Activated CD8-positive, alpha-beta T cell treated with anti-CD3 and anti-CD28 coated beads for 36 hours (primary cell): ENCODE measurements around the gene MAP3K1. TPM values are rescaled to one million over a fixed set of nuclear protein-coding genes. Genes with fewer than 3 reads are reported as not detected.

Experiments
- ATAC-seq: fragments of 200-7000 bp; cut with Tn5 transposase; one replicate; pipeline ENCODE4 v1.10.0; 2021; ENCODE audit warnings: mild to moderate bottlenecking, moderate library complexity
- CTCF ChIA-PET: fragments of 350-600 bp; sonication (Branson Sonifier 250); formaldehyde crosslinking; loops from one replicate; lab custom pipeline; 2021; ENCODE audit warnings: antibody characterized with exemption; lab: Charles Lee
- POLR2A ChIA-PET: fragments of 350-600 bp; sonication (Branson Sonifier 250); formaldehyde crosslinking; loops from one replicate; lab custom pipeline; 2021; ENCODE audit warnings: antibody characterized with exemption; lab: Charles Lee
- DNase-seq: peaks from one replicate; pipeline ENCODE4 v3.0.0-alpha.2; 2020
- H3K27ac Mint-ChIP-seq: one replicate; pipeline ENCODE4 v1.8.0; 2021; ENCODE audit warnings: mild to moderate bottlenecking, mixed read lengths
- H3K27me3 Mint-ChIP-seq: one replicate; pipeline ENCODE4 v1.8.0; 2021; ENCODE audit warnings: mixed read lengths
- H3K36me3 Mint-ChIP-seq: one replicate; pipeline ENCODE4 v1.8.0; 2021; ENCODE audit warnings: low read depth, mixed read lengths
- H3K4me1 Mint-ChIP-seq: one replicate; pipeline ENCODE4 v1.8.0; 2021; ENCODE audit warnings: low read depth, mixed read lengths
- H3K4me3 Mint-ChIP-seq: one replicate; pipeline ENCODE4 v1.8.0; 2021; ENCODE audit warnings: mild to moderate bottlenecking, moderate library complexity, mixed read lengths
- H3K9me3 Mint-ChIP-seq: one replicate; pipeline ENCODE4 v1.8.0; 2021; ENCODE audit warnings: mixed read lengths
- intact Hi-C: fragments of 100-400 bp; cut with micrococcal nuclease; formaldehyde crosslinking; loops from one replicate; pipeline ENCODE4 v1.10.0; 2022
- total RNA-seq, 2 experiments: library from RNA; stranded (reverse); gene quantifications; one replicate each; pipeline ENCODE4 v1.2.3, GENCODE V29; 2021
- TF ChIP-seq, protein P1 (sequence below): fragments of 200-600 bp; IDR thresholded peaks from one replicate; pipeline ENCODE4 v1.8.0; 2022; ENCODE audit warnings: antibody characterized with exemption, mild to moderate bottlenecking

The MAP3K1 gene
- total RNA-seq, 2 experiments from 2014 or later, result 16.9 to 17.0 TPM

GRCh38 chr5:56813302-56813701 lies 2.0 kb upstream of the MAP3K1 start:
- no peaks in the 10 kb centered on the region for H3K36me3 Mint-ChIP-seq
- ATAC-seq (no peak), DNase-seq (no peak)
- peaks cover 24% of the 10 kb centered on the region for H3K4me1 Mint-ChIP-seq
- ChIA-PET CTCF (interaction anchor here (1.4 kb wide), 1 partner anchor 542 kb away, joined by 3 read pairs; no protein-coding TSS in a partner anchor), POLR2A (interaction anchor here (1.2 kb wide), 1 partner anchor 14 kb away, joined by 3 read pairs; no protein-coding TSS in a partner anchor)
- H3K4me3 Mint-ChIP-seq, result peak overlapping the region; percentile 76
- TF ChIP-seq, protein P1, sequence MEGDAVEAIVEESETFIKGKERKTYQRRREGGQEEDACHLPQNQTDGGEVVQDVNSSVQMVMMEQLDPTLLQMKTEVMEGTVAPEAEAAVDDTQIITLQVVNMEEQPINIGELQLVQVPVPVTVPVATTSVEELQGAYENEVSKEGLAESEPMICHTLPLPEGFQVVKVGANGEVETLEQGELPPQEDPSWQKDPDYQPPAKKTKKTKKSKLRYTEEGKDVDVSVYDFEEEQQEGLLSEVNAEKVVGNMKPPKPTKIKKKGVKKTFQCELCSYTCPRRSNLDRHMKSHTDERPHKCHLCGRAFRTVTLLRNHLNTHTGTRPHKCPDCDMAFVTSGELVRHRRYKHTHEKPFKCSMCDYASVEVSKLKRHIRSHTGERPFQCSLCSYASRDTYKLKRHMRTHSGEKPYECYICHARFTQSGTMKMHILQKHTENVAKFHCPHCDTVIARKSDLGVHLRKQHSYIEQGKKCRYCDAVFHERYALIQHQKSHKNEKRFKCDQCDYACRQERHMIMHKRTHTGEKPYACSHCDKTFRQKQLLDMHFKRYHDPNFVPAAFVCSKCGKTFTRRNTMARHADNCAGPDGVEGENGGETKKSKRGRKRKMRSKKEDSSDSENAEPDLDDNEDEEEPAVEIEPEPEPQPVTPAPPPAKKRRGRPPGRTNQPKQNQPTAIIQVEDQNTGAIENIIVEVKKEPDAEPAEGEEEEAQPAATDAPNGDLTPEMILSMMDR, result no peak
- intact Hi-C loops, result no loop called here
- peaks cover 5% of the 10 kb centered on the region for H3K27me3 Mint-ChIP-seq
- H3K27ac Mint-ChIP-seq, result no peak overlapping the region
- no peaks in the 10 kb centered on the region for H3K9me3 Mint-ChIP-seq

DNA sequence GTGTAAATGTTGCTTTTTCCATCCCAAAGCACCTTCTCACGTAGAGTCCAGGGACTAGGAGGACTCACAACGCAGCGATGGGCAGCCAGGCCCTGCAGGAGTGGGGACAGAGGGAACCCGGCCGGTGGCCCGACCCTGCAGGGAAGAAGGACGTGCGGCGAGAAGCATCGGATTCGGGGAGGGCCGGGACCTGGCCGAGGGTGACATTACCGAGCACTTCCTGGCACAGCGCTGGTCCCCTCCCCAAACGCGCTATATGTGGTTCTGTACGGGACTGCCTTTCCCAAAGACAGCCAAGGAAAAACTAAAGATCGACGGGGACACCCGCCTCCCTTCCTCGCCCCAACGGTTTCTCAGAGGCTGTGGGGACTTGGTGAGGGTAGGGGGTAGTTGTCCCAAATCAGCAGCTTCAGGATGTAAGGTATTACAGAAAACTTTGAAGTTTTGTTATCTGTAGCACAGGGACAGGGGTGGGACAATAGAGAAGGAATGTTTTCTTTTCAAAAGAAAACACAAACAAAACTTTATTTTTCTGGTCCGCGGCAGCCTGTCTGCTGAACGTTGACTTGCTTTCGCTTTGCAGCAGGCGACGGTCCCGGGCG lies 887 bp upstream of the MAP3K1 start:
- DNase-seq (peak; percentile 32), ATAC-seq (peak; percentile 4)
- TF ChIP-seq, protein P1, result no peak
- POLR2A ChIA-PET, result interaction anchor here (0.5 to 1.5 kb wide), 3 partner anchors 11 to 458 kb away, joined by 3 to 8 read pairs (median 3); no protein-coding TSS in a partner anchor
- Mint-ChIP-seq H3K4me3 (peak overlapping the region; percentile 76), H3K27ac (peak overlapping the region; percentile 84), H3K27me3 (peaks cover 5% of the 10 kb centered on the region), H3K4me1 (peaks cover 33% of the 10 kb centered on the region), H3K9me3 (no peaks in the 10 kb centered on the region), H3K36me3 (no peaks in the 10 kb centered on the region)
- CTCF ChIA-PET, result interaction anchor here (1.3 to 1.4 kb wide), 2 partner anchors 544 to 545 kb away, joined by 3 read pairs; no protein-coding TSS in a partner anchor
- intact Hi-C loops, result no loop called here

DNA sequence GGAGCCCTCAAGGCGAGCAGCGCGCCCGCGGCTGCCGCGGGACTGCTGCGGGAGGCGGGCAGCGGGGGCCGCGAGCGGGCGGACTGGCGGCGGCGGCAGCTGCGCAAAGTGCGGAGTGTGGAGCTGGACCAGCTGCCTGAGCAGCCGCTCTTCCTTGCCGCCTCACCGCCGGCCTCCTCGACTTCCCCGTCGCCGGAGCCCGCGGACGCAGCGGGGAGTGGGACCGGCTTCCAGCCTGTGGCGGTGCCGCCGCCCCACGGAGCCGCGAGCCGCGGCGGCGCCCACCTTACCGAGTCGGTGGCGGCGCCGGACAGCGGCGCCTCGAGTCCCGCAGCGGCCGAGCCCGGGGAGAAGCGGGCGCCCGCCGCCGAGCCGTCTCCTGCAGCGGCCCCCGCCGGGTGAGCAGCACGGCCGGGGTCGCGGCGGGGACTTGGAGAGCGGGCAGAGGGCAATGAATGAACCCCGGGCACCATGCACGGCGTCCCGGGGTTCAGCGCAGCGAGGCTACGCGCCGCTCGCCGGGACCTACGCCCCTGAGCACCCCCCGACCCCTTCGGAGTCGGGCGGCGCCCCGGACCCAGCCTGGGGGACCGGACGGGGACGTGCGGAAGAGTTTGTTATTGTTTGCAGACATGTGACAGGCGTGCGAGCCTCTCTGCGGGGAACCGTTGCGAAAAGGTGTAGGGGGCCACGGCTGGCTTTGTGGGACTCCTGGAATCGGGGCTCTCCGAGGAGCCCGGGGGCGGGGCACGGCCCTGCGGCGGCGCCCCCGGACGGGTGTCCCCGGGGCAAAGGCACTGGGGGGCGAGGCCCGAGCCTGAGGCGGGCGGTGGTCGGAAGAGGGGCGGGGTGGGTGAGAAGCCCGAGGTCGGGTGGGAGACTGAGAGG lies 553 bp downstream of the MAP3K1 start:
- CTCF ChIA-PET, result no interaction called here
- TF ChIP-seq, protein P1, result no peak
- DNase-seq, result peak; percentile 63
- intact Hi-C loops, result loop anchor here (5.0 kb wide), 2 partner anchors 356 to 489 kb away; partner anchors contain the start of gene GPBP1
- H3K27me3 Mint-ChIP-seq, result peaks cover 5% of the 10 kb centered on the region
- POLR2A ChIA-PET, result interaction anchor here (0.8 kb wide), 1 partner anchor 10 kb away, joined by 4 read pairs; no protein-coding TSS in a partner anchor
- peaks cover 44% of the 10 kb centered on the region for H3K4me1 Mint-ChIP-seq
- peak overlapping the region; percentile 92 for H3K27ac Mint-ChIP-seq
- peak overlapping the region; percentile 87 for H3K4me3 Mint-ChIP-seq
- ATAC-seq, result peak; percentile 34
- no peaks in the 10 kb centered on the region for H3K9me3 Mint-ChIP-seq
- peaks cover 3% of the 10 kb centered on the region for H3K36me3 Mint-ChIP-seq

GRCh38 chr5:56816546-56817081 lies 1.3 kb downstream of the MAP3K1 start:
- CTCF ChIA-PET, result interaction anchor here (0.9 to 1.0 kb wide), 2 partner anchors 10 to 546 kb away, joined by 3 read pairs; no protein-coding TSS in a partner anchor

More at GRCh38 chr5:56816546-56817081, 1.3 kb downstream of the MAP3K1 start:
- Mint-ChIP-seq H3K36me3 (peaks cover 5% of the 10 kb centered on the region), H3K4me1 (peaks cover 47% of the 10 kb centered on the region), H3K27ac (peak overlapping the region; percentile 92), H3K4me3 (peak overlapping the region; percentile 87), H3K9me3 (no peaks in the 10 kb centered on the region), H3K27me3 (peaks cover 5% of the 10 kb centered on the region)
- intact Hi-C loops, result loop anchor here (5.0 kb wide), 2 partner anchors 356 to 489 kb away; partner anchors contain the start of gene GPBP1
- TF ChIP-seq, protein P1, result no peak
- DNase-seq, result peak; percentile 79
- POLR2A ChIA-PET, result no interaction called here
- peak; percentile 65 for ATAC-seq
